Kidney tubule cell (primary cell): Measurements from ENCODE around the gene TAF12.
"Not testable (repeated sequence)": the region's sequence is repeated elsewhere in the genome, so short reads cannot be mapped to it uniquely, and the experiment has no call there.

ENCODE experiments used
- DNase-seq: peaks from one replicate; pipeline ENCODE4 v3.0.0-alpha.2; 2018; ENCODE audit warnings: low spot score

Gene TAF12, protein sequence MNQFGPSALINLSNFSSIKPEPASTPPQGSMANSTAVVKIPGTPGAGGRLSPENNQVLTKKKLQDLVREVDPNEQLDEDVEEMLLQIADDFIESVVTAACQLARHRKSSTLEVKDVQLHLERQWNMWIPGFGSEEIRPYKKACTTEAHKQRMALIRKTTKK

DNA sequence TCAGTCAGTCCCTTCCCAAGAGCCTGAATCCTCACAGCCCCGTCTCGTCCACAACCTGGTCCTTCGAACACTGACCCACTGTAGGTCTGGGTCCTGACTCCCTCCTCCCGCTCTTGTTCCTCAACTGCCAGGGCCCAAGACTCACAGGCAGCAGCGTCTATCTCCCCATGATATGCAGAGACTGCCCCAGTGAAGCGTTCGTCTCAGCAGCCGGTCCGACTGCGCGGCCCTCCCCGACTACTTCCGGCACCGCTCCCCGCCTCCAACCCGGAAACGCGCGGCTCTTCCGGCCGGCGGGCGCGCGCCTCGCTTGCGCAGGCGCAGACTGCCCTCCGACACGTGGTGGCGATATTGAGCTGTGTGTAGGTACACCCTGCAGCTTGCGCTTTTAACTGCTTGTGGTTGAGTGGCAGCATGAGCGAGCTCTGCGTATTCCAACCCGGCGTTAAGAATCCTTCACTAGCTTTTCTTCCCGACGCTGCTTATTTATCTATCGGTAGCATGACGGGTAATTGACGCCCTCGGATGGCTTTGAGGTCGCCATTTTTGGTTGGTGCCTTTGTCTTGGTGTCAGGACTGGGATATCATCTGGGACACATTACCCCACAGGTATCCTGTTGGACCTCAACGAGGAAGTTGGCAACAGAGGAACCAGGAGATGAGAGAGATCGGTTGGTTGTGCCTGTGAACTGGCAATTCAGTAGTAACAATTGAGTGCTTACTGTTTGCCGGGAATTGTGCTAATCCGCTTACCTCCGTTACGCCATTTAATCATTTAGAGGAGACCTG is at the start of gene TAF12:
TSS of gene TAF12 (minus strand) at position 221 of the 789 bp plus-strand sequence. CDS start 20,986 bp downstream, outside the sequence.
- peak; percentile 98 for DNase-seq

DNA sequence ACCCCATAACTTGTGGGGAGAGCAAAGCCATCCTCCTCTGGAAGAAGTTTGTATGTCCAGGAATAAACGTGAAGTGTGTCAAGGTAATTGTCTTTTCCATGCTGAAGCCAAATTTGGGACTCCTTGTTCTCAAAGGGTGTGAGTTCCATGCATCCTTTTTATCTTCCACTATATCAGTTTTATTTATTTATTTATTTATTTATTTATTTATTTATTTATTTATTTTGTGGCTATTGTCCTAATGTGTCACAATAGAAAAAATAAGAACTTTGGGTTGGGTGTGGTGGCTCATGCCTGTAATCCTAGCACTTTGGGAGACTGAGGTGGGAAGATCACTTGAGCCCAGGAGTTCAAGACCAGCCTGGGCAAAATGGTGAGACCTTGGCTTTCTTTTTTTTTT is 48.8 kb upstream of the TAF12 start:
- not testable (repeated sequence) for DNase-seq

DNA sequence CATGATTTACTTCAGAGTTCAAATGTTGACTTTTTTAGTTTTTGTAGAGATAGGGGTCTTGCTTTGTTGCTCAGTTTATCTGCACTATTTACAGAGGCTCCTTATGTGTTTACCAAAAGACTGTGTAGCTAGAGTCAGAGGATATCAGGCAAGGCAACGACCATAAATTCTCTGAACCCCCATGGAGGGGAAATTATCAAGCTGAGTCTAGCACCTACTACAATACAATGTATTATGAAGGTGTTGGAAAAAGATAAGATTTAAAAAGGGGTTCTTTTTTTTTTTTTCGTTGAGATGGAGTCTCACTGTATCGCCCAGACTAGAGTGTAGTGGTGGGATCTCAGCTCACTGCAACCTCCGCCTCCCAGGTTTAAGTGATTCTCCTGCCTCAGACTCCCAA is 42.1 kb upstream of the TAF12 start:
- no peak for DNase-seq

- no peak for DNase-seq
Measured at GRCh38 chr1:28682840-28683239, 40.0 kb upstream of the TAF12 start.

DNA sequence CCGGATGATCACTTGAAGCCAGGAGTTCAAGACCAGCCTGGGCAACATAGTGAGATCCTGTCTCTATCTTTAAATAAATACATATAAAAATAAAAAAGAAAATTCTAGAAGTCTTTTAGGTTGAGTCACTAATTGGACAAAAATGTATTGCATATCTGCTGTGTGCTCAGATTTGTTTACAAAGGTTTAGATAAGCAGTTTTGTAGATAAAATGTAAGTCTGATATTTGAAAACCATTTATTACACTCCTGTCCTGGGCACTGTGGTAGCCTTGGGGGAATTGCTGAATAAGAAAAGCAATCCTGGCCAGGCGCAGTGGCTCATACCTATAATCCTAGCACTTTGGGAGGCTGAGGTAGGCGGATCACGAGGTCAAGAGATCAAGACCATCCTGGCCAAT is 37.3 kb upstream of the TAF12 start:
- DNase-seq = no peak

DNA sequence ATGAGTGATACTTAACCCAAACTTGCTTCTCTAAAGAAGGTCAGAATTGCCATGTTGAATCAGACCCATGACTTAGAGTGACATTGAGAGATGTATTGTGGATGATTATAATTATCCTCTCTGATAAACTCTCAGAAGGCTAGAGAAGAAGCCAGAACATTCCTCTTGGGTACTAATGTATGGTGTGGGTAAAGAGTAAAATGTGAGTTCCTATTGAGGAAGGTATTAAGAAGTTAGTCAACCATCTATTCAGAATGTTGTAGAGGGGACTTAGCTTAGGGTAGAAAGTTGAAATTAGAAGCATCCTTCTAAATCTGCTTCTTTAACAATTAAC is 33.0 kb upstream of the TAF12 start:
- DNase-seq = no peak

- DNase-seq = not testable (repeated sequence)
Measured at GRCh38 chr1:28672971-28673370, 30.1 kb upstream of the TAF12 start.

DNA sequence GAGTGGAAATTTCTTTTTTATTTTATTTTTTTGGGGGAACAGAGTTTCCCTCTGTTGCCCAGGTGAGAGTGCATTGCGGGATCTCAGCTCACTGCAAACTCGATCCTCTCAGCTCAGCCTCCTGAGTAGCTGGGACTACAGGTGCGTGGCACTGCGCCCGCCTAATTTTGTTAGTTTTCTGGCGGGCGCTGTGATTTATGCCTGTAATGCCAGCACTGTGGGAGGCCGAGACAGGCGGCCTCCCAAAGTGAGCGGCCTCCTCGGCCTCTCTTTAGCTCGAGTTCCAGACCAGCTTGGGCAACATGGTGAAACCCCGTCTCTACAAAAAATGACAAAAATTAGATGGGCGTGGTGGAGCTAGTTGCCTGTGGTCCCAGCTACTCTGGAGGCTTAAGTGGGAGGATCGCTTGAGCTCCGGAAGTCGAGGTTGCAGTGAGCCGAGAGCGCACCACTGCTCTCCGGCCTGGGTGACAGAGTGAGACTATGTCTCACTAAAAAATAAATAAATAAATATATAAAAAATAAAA is 28.4 kb upstream of the TAF12 start:
- no peak for DNase-seq

GRCh38 chr1:28668956-28669723 is 26.3 kb upstream of the TAF12 start:
- peak; percentile 45 for DNase-seq

DNA sequence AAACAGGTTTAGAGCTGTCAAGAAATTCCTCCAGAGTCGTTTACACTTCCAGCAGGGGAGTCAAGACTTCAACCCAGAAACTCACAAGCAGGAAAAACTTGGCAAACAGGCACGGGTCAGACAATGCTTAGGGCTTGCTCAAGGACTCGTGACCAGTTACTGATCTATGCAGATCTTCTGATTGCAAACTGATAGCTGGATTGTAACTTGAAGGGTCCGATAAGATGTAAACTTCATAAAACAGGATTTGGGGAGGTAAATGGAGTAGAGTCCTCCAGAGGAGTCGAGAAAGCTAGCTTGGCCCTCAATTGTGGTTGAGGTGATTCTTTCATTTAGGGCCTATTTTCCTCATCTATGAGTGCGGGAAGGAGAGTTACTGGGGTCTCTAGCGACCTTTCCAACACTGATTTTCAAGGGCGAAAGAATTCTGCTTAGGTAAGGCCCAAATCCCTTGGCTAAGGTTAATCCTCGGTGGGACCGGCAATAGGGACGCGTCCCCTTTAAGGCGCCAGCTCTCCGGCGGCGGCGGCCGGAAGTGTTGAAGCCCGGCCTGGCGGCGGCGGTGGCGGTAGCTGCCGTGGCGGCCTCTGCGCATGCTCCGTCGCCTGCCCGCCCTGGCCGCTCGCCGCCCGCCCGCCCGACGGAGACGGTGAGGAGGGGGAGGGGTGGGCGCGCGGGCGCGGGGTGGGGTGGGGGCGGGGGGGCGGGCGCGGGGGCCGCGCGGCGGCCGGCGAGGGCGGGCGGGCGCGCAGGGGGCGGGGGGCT is 25.5 kb upstream of the TAF12 start, which contains the start of gene GMEB1:
TSS of gene GMEB1 (plus strand) at position 594 of the 765 bp plus-strand sequence. CDS start 14,829 bp downstream, outside the sequence.
- peak; percentile 90 for DNase-seq

GRCh38 chr1:28666806-28667205 is 23.9 kb upstream of the TAF12 start:
- no peak for DNase-seq

DNA sequence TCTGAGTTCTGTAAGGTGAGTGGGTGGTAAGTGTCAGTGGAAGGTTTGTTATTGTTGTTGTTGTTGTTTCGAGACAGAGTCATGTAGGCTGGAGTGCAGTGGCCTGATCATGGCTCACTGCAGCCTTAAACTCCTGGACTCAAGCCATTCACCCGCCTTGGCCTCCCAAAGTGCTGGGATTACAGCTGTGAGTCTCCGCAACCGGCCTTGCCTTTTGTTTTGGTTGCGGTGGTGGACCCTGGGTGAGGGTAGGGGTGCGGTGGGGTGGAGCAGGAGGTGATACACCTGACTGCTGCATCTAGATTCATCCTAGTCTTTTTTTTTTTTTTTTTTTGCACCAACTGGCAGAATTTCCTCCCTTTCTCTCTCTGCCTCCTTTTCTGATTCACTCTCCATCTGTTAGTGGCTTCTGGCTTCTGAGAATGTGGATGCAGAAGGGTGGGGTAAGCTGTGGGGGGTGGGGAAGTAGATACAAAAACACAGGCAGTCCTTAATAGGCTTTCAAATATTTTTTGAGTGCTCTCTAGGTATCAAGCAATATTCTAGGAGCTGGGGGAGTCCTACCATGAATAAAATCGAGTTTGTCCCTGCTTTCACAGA is 21.1 kb upstream of the TAF12 start:
- DNase-seq = no peak

GRCh38 chr1:28656335-28656734 is 13.5 kb upstream of the TAF12 start:
- DNase-seq = no peak

DNA sequence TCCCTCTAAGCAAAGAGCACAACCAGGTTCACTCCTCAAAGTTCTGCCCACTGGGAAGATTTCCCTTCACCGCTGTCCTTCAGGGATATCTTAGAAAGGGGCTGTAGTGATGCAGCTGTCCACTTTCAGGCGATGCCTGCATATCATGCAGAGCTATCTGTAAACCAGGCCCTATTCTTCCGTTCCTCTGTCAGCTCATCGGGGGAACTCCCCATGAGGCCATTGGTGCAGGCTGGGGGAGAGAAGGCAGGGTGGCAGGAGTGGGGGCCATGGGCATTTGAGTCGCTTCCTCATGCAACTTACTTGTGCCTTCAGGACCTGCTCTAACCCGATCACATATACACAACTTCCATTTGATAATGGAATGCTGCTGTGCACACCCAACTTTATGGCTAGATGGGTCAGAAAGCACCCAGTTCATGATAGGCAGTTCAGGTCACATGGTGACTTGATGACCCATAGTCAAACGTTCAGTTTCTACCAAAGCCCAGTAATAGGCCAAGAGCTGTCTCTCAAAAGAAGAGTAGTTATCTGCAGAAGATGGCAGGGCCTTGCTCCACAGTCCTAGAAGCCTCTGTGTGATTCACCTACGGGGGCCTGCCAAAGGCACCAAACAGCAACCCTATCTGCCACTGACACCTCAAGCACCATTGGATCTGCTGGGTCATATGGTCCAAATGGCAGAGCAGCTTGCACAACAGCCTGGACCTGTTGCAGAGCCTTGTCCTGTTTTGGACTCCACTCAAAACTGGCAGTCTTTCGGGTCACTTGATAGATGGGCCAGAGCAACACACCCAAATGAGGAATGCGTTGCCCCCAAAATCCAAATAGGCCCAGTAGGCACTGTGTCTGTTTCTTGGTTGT is 12.8 kb upstream of the TAF12 start:
- DNase-seq = not testable (repeated sequence)

- peak; percentile 55 for DNase-seq
Measured at GRCh38 chr1:28653870-28654269, 11.0 kb upstream of the TAF12 start.

GRCh38 chr1:28653063-28653462 is 10.2 kb upstream of the TAF12 start:
- not testable (repeated sequence) for DNase-seq

- peak; percentile 100 for DNase-seq
Measured at GRCh38 chr1:28648474-28649198, 5.8 kb upstream of the TAF12 start, which contains the start of gene RNU11. Gene RNU11, plus strand, starts transcription at chr1:28648600.

DNA sequence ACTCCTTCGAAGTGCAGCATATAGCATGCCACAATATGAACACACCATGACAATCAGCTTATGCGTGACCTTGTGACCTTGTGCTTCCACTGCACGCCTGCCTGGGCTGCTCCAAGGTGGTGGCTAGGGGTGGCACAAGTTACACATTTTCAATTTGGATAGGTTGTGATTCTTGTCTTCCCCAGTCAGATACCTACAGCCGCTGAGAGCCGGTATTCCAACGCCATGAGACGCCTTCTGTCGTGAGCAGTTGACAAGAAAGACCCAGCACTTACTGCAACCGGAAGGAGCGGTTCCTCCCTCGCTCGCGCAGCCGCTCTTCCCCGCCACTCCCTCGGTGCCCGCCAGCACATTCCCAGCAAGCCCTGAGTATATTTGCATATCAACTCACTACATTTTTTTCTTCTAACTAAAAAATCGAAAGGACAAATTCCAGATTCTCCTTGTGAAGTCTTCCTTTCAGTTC is 5.2 kb upstream of the TAF12 start:
- DNase-seq = peak; percentile 96

DNA sequence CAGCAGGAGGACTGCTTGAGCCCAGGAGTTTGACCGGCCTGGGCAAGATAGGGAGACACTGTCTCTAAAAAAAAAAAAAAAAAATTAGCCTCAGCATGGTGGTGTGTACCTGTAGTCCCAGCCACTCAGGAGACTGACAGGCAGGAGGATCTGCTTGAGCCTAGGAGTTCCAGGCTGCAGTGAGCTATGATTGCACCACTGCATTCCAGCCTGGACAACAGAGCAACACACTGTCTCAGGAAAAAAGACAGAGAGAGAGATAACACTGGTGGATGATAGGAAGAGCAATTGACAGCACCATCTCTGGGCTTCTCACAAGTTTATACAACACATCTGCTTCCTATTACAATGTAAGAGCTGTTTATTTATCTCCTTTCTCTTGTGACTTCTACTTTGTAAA is 3.2 kb upstream of the TAF12 start:
- no peak for DNase-seq

- DNase-seq = not testable (repeated sequence)
Measured at GRCh38 chr1:28645406-28645805, 2.5 kb upstream of the TAF12 start.
